SU-DHL-6 (cell line): ENCODE results near the gene LRRC2.

Source experiments
- H2AFZ ChIP-seq: fragments of 200-600 bp; sonication (generic); 2 replicates; pipeline ENCODE4 v1.6.1; 2014; ENCODE audit warnings: low read depth, mild to moderate bottlenecking, moderate library complexity, mixed read lengths, antibody characterized with exemption, low read length; ENCODE audit not compliant: severe bottlenecking
- H3F3A ChIP-seq: fragments of 200-600 bp; shearing (Covaris generic); 2 replicates; pipeline ENCODE4 v1.6.0; 2016; ENCODE audit warnings: antibody characterized with exemption, mild to moderate bottlenecking; ENCODE audit not compliant: insufficient read depth
- H3K27ac ChIP-seq: fragments of 200-600 bp; sonication (generic); 2 replicates; pipeline ENCODE4 v1.5.1; 2016; ENCODE audit warnings: low read depth, mild to moderate bottlenecking, low read length, moderate library complexity, mixed read lengths
- H3K27me3 ChIP-seq: fragments of 200-600 bp; sonication (generic), shearing (Covaris generic); 2 replicates; pipeline ENCODE4 v1.6.0; 2014; ENCODE audit warnings: mild to moderate bottlenecking, low read length
- H3K36me3 ChIP-seq: fragments of 200-600 bp; sonication (generic); 2 replicates; pipeline ENCODE4 v1.6.1; 2014; ENCODE audit warnings: mild to moderate bottlenecking, low read length, mixed read lengths
- H3K4me2 ChIP-seq: fragments of 300-600, 200-600 bp; shearing (Covaris generic), sonication (generic); 2 replicates; pipeline ENCODE4 v1.6.0; 2014; ENCODE audit warnings: low read length, low read depth, mild to moderate bottlenecking; ENCODE audit not compliant: poor library complexity, severe bottlenecking
- H3K4me3 ChIP-seq: fragments of 200-600 bp; sonication (generic); 2 replicates; pipeline ENCODE4 v1.5.1; 2014; ENCODE audit warnings: antibody characterized with exemption, low read length, mild to moderate bottlenecking, mixed read lengths; ENCODE audit not compliant: insufficient read depth, poor library complexity, severe bottlenecking
- H3K79me2 ChIP-seq: fragments of 200-600 bp; sonication (generic); 2 replicates; pipeline ENCODE4 v1.6.1; 2014; ENCODE audit warnings: mild to moderate bottlenecking, low read length, moderate library complexity; ENCODE audit not compliant: insufficient read depth
- H3K9ac ChIP-seq: fragments of 200-600 bp; sonication (generic); 2 replicates; pipeline ENCODE4 v1.7.0; 2014; ENCODE audit warnings: mild to moderate bottlenecking, low read length
- H3K9me2 ChIP-seq: fragments of 200-600 bp; sonication (generic); replicated peaks from 2 replicates; pipeline ENCODE4 v1.6.1; 2014; ENCODE audit warnings: low read length; ENCODE audit not compliant: insufficient read depth
- H3K9me3 ChIP-seq: fragments of 200-600 bp; sonication (generic); 2 replicates; pipeline ENCODE4 v1.6.1; 2014; ENCODE audit warnings: low read length, mixed read lengths; ENCODE audit not compliant: insufficient read depth
- H4K20me1 ChIP-seq: fragments of 200-600 bp; sonication (generic); 2 replicates; pipeline ENCODE4 v1.6.1; 2014; ENCODE audit warnings: low read depth, mild to moderate bottlenecking, antibody characterized with exemption, low read length, moderate library complexity, mixed read lengths
- EZH2phosphoT487 ChIP-seq: fragments of 200-600 bp; sonication (generic), shearing (Covaris generic); conservative IDR thresholded peaks from 2 replicates; pipeline ENCODE4 v1.6.1; 2018; ENCODE audit warnings: mild to moderate bottlenecking, antibody characterized with exemption, low read length, moderate library complexity, mixed read lengths
- TF ChIP-seq, protein P1 (sequence below): fragments of 200-600 bp; sonication (generic); IDR thresholded peaks from one replicate; pipeline ENCODE4 v1.5.1; 2017; ENCODE audit warnings: antibody characterized with exemption, mild to moderate bottlenecking, low read length, moderate library complexity; ENCODE audit not compliant: insufficient read depth, poor library complexity, severe bottlenecking

LRRC2 gene

DNA sequence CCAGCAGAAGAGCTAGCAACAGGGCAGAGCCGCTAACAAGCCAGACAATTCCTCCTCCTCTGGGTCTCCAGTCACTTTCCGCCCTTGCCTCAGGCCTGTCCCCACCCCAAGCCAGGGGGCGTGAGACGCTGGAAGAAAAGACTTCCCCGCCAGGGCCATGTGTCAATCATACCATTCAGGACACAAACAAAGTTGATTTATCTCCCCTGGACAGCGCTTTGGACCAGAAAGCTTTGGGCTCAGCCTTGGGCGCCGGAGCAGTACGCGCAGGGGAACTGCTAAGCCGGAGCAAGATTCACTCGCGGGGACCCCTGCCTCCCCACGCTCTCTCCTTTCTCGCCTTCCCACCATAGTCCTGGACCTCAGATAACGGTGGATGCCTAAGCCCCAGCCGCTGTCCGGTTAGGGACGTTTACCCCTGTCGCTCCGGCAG is 479 bp downstream of the LRRC2 start:
- H2AFZ ChIP-seq: no peak overlapping the region
- H3K27ac ChIP-seq: no peak overlapping the region
- no peak overlapping the region for H3K9ac ChIP-seq
- H3F3A ChIP-seq: no peaks in the 10 kb centered on the region
- H4K20me1 ChIP-seq: no peaks in the 10 kb centered on the region
- no peaks in the 10 kb centered on the region for H3K9me3 ChIP-seq
- H3K36me3 ChIP-seq: no peaks in the 10 kb centered on the region
- H3K4me3 ChIP-seq: no peak overlapping the region
- no peaks in the 10 kb centered on the region for H3K9me2 ChIP-seq
- no peaks in the 10 kb centered on the region for H3K27me3 ChIP-seq
- no peak overlapping the region for H3K4me2 ChIP-seq
- H3K79me2 ChIP-seq: no peaks in the 10 kb centered on the region
- TF ChIP-seq, protein P1, sequence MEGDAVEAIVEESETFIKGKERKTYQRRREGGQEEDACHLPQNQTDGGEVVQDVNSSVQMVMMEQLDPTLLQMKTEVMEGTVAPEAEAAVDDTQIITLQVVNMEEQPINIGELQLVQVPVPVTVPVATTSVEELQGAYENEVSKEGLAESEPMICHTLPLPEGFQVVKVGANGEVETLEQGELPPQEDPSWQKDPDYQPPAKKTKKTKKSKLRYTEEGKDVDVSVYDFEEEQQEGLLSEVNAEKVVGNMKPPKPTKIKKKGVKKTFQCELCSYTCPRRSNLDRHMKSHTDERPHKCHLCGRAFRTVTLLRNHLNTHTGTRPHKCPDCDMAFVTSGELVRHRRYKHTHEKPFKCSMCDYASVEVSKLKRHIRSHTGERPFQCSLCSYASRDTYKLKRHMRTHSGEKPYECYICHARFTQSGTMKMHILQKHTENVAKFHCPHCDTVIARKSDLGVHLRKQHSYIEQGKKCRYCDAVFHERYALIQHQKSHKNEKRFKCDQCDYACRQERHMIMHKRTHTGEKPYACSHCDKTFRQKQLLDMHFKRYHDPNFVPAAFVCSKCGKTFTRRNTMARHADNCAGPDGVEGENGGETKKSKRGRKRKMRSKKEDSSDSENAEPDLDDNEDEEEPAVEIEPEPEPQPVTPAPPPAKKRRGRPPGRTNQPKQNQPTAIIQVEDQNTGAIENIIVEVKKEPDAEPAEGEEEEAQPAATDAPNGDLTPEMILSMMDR: no peak
- TF ChIP-seq EZH2phosphoT487: no peak

DNA sequence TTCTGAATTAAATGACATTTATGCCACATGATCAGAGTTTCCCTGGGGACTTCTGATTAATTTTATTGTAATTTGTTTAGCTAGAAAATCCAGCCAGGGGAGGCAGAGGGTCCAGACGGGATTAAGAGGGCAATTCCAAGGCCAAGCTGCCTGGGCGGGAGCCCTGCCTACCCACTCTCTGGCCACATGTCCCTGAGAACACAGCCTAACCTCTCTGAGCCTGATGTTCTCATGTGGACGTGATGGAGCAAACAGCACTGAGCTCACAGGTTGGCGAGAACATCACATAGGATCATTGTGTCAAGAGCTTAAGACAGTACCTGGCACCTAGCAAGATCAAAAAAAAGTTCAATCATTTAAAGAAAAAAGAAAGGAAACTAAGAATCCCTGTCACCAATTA is 1.0 kb downstream of the LRRC2 start:
- Histone ChIP-seq H3K36me3 (no peaks in the 10 kb centered on the region), H3K9me3 (no peaks in the 10 kb centered on the region), H3K9ac (no peak overlapping the region), H4K20me1 (no peaks in the 10 kb centered on the region), H2AFZ (no peak overlapping the region), H3F3A (no peaks in the 10 kb centered on the region), H3K27ac (no peak overlapping the region), H3K4me2 (no peak overlapping the region), H3K4me3 (no peak overlapping the region), H3K9me2 (no peaks in the 10 kb centered on the region), H3K27me3 (no peaks in the 10 kb centered on the region), H3K79me2 (no peaks in the 10 kb centered on the region)
- TF ChIP-seq EZH2phosphoT487: no peak
- TF ChIP-seq, protein P1: no peak

DNA sequence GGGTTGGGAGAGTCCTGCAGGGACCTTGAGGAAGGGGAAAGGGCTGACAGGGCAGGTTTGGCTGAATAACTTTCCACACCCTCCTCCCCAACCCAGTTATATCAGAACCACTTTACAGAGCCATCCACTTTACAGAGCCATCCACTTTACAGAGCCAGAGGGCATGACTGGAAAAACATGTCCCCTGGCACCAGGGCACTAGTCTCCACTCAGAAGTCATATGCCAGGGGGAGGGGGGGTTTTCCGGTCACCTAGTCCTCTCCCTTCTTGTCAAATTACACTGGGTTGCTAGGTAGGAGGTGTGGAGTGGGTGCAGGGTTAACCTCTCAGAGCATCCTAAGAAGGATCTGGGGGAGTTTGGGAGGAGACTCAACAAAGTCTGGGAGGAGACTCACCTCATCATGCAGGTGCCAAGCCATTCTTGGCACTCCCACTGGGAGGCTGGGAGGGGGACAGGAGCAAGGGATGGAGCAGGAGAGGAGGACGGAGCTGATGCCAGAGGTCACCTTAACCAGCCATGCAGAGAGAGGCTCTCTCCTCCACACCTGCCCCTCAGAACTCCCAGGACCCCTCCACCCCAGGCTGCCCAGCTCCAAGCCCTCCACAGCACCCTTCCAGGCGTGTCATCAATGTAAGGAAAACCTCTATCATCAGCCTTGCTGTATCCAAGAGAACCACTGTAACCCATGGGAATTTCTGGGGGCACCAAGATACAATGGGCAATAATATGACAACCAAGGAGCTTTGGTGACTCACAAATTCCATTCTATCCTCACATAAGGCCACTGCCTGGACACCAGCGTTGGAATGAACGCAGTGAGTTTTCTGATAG is 1.7 kb downstream of the LRRC2 start:
- no peak overlapping the region for H3K9ac ChIP-seq
- H3K27ac ChIP-seq: no peak overlapping the region
- no peaks in the 10 kb centered on the region for H3K79me2 ChIP-seq
- H3K4me2 ChIP-seq: no peak overlapping the region
- no peaks in the 10 kb centered on the region for H3K9me2 ChIP-seq
- no peak for TF ChIP-seq EZH2phosphoT487
- TF ChIP-seq, protein P1: no peak
- H3K4me3 ChIP-seq: no peak overlapping the region
- H3K27me3 ChIP-seq: no peaks in the 10 kb centered on the region
- H3F3A ChIP-seq: no peaks in the 10 kb centered on the region
- H3K36me3 ChIP-seq: no peaks in the 10 kb centered on the region
- no peak overlapping the region for H2AFZ ChIP-seq
- H3K9me3 ChIP-seq: no peaks in the 10 kb centered on the region
- no peaks in the 10 kb centered on the region for H4K20me1 ChIP-seq
